ENCODE data around the gene DPP7.
"Not testable (repeated sequence)": the region's sequence is repeated elsewhere in the genome, so short reads cannot be mapped to it uniquely, and the experiment has no call there.

DPP7 gene

DNA sequence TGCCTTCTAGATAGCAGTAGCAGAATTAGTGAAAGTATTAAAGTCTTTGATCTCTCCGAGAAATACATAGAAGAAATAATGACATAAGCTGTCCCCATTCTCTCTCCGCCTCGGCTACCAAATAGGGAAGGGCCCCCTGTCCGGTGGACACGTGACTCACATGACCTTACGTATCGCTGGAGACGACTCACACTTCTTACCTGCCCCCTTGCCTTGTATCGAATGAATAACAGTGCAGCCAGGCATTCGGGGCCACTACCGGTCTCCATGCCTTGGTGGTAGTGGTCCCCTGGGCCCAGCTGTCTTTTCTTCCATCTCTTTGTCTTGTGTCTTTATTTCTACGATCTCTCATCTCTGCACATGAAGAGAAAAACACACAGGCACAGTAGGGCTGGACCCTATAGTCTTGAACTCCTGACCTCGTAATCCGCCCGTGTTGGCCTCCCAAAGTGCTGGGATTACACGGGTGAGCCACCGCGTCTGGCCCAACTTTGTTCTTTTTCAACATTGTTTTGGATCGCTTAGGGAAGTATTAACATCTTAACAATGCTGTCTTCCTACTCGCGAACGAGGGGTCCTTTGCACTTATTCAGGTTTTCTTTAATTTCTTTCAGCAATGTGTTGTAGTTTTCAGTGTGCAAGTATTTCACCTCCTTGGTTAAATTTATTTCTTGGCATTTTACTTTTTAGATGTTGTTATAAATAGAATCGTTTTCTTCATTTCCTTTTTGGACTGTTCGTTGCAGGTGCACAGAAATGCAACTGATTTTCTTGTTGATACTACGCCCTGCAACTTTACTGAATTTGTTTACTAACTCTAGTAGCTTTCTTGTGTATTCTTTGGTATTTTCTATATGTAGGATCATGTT is 7.6 kb upstream of the DPP7 start:
- not testable (repeated sequence) for H3K9me3 ChIP-seq (ENCODE audit: control insufficient read depth, low read length); H3K27me3 ChIP-seq (ENCODE audit: control insufficient read depth, insufficient read depth, low read length); H3K36me3 ChIP-seq (ENCODE audit: control insufficient read depth, insufficient read depth, low read length); H3K9ac ChIP-seq (ENCODE audit: low read length); H3K4me1 ChIP-seq (ENCODE audit: control insufficient read depth, insufficient read depth, low read length); H3K4me3 ChIP-seq (ENCODE audit: low read length)

DNA sequence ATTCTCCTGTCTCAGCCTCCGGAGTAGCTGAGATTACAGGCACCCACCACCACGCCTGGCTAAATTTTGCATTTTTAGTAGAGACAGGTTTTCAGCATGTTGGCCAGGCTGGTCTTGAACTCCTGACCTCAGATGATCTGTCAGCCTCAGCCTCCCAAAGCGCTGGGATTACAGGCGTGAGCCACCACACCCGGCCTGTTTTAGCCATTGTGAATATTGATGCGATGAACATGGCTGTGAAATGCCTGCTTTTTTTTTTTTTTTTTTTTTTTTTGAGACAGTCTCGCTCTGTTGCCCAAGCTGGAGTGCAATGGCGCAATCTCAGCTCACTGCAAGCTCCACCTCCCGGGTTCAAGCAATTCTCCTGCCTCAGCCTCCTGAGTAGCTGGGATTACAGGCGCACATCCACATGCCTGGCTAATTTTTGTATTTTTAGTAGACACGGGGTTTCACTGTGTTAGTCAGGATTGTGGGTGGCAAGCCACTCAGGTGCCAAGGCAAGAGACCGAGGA is 3.6 kb upstream of the DPP7 start:
- H3K9me3 ChIP-seq (ENCODE audit: control insufficient read depth, low read length); H3K36me3 ChIP-seq (ENCODE audit: control insufficient read depth, insufficient read depth, low read length); H3K9ac ChIP-seq (ENCODE audit: low read length); H3K4me1 ChIP-seq (ENCODE audit: control insufficient read depth, insufficient read depth, low read length); H3K4me3 ChIP-seq (ENCODE audit: low read length): not testable (repeated sequence)
- H3K27me3 ChIP-seq (ENCODE audit: control insufficient read depth, insufficient read depth, low read length), result peaks cover 19% of the 10 kb centered on the region

DNA sequence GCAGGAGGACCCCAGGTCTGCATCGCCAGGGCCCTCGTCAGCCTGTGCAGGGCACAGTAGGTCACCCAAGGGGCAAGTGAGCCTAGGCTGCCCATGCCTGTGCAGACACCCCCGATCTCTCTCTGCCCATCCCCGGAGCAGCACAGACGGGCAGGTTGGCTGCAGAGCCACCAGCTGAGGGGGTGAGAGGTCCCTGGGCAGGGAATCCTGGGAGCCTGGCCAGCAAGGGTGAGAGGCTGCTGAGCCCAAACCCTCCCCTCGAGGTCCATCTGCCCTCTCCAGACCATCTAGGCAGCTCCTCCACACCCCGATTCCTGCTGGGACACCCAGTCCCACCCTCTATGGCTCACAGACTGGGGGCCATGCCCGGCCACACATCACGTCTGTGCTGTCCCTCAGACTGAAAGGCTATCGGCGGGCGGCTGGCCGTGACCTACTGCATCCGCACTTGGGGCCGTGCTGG is 2.8 kb upstream of the DPP7 start:
- Histone ChIP-seq H3K9ac (ENCODE audit: low read length) (no peak overlapping the region), H3K4me3 (ENCODE audit: low read length) (no peak overlapping the region), H3K36me3 (ENCODE audit: control insufficient read depth, insufficient read depth, low read length) (no peaks in the 10 kb centered on the region), H3K9me3 (ENCODE audit: control insufficient read depth, low read length) (no peaks in the 10 kb centered on the region), H3K27me3 (ENCODE audit: control insufficient read depth, insufficient read depth, low read length) (peaks cover 19% of the 10 kb centered on the region), H3K4me1 (ENCODE audit: control insufficient read depth, insufficient read depth, low read length) (peaks cover 9% of the 10 kb centered on the region)

DNA sequence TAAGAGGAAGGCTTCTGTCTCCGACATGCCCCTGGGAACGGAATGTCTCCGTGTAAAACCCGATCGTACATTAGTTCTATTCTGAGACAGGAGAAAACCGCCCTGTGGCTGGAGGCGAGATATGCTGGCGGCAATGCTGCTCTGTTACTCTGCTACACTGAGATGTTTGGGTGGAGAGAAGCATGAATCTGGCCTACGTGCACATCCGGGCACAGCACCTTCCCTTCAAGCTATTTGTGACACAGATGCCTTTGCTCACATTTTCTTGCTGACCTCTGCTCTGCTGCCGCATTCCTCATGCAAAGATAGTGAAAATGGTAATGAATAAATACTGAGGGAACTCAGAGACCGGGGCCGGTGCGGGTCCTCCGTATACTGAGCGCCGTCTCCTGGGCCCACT is 2.2 kb upstream of the DPP7 start:
- Histone ChIP-seq H3K4me3 (ENCODE audit: low read length) (no peak overlapping the region), H3K36me3 (ENCODE audit: control insufficient read depth, insufficient read depth, low read length) (no peaks in the 10 kb centered on the region), H3K4me1 (ENCODE audit: control insufficient read depth, insufficient read depth, low read length) (peaks cover 9% of the 10 kb centered on the region), H3K9ac (ENCODE audit: low read length) (no peak overlapping the region), H3K9me3 (ENCODE audit: control insufficient read depth, low read length) (no peaks in the 10 kb centered on the region), H3K27me3 (ENCODE audit: control insufficient read depth, insufficient read depth, low read length) (peaks cover 19% of the 10 kb centered on the region)

DNA sequence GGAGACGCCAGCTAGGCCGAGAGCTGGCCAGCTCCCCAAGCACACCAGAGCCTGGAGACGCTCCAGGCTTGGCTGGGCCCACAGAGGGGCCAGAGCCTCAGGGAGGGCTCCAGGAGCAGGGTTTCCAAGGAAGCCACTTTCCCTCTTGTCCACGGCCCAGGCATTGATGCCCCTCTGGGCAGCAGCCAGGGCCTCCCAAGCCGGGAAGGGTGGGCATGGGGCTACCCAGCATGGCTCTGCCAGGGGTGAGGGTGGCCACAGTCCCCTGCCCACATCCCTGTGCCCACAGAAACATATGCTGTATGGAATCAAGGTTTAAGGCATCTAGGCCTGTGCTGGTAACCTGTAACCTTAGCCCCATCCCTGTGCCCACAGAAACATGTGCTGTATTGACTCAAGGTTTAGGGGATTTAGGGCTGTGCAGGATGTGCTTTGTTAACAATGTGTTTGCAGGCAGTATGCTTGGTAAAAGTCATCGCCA is 1.5 kb upstream of the DPP7 start:
- H3K4me3 ChIP-seq (ENCODE audit: low read length), result no peak overlapping the region
- no peaks in the 10 kb centered on the region for H3K36me3 ChIP-seq (ENCODE audit: control insufficient read depth, insufficient read depth, low read length)
- H3K9me3 ChIP-seq (ENCODE audit: control insufficient read depth, low read length), result no peaks in the 10 kb centered on the region
- no peak overlapping the region for H3K9ac ChIP-seq (ENCODE audit: low read length)
- peaks cover 19% of the 10 kb centered on the region for H3K27me3 ChIP-seq (ENCODE audit: control insufficient read depth, insufficient read depth, low read length)
- H3K4me1 ChIP-seq (ENCODE audit: control insufficient read depth, insufficient read depth, low read length), result peaks cover 9% of the 10 kb centered on the region

DNA sequence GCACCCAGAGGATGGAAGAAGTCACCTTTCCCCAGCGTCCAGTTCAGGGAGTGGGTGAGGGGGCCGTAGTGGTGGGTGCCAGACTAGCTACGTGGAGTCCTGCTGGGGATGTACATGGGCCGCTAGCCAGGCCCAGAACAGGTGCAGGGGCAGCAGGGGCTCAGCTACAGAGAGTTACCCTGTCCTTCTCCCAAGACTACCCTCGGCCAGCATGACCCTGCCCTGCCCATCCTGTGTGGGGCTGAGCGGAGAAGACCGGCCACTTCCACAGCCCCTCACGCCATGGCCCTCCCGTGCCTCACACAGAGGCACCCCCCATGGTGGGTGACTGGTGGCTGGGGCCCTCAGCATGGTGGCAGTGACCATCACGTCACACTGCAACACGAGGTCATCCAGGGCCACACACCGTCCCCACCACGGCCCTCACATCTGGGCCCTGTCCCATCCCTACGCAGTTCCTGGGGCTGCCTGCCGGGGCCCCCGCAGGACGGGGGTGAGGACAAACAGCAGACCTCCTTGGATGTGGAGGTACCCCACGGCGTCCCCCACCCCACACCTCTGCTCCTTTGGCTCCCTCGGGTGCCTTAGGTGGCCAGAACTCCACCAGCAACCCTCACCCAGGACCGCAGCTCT is 977 bp upstream of the DPP7 start:
- H3K4me3 ChIP-seq (ENCODE audit: low read length), result no peak overlapping the region
- no peaks in the 10 kb centered on the region for H3K9me3 ChIP-seq (ENCODE audit: control insufficient read depth, low read length)
- peaks cover 9% of the 10 kb centered on the region for H3K4me1 ChIP-seq (ENCODE audit: control insufficient read depth, insufficient read depth, low read length)
- no peaks in the 10 kb centered on the region for H3K36me3 ChIP-seq (ENCODE audit: control insufficient read depth, insufficient read depth, low read length)
- no peak overlapping the region for H3K9ac ChIP-seq (ENCODE audit: low read length)
- peaks cover 19% of the 10 kb centered on the region for H3K27me3 ChIP-seq (ENCODE audit: control insufficient read depth, insufficient read depth, low read length)

DNA sequence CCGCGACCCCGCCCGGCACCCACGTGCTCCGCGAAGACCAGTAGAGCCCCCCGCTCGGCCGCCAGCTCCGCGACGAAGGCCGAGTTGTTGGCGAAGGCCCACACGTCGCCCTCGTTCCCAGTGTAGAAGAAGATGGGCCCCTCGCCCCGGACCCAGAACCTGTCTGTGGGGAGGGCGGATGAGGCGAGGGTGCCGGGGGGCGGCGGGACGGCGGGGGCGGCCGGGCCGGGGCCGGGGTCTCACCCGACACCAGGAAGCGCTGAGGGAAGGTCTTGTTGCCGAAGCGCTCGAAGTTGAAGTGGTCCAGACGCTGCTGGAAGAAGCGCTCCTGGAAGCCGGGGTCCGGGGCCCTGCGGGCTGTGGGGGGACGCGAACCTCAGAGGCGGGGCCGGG is 317 bp downstream of the DPP7 start:
- H3K27me3 ChIP-seq (ENCODE audit: control insufficient read depth, insufficient read depth, low read length), result peaks cover 19% of the 10 kb centered on the region
- peaks cover 9% of the 10 kb centered on the region for H3K4me1 ChIP-seq (ENCODE audit: control insufficient read depth, insufficient read depth, low read length)
- H3K9me3 ChIP-seq (ENCODE audit: control insufficient read depth, low read length), result no peaks in the 10 kb centered on the region
- no peak overlapping the region for H3K4me3 ChIP-seq (ENCODE audit: low read length)
- H3K9ac ChIP-seq (ENCODE audit: low read length), result no peak overlapping the region
- H3K36me3 ChIP-seq (ENCODE audit: control insufficient read depth, insufficient read depth, low read length), result no peaks in the 10 kb centered on the region

DNA sequence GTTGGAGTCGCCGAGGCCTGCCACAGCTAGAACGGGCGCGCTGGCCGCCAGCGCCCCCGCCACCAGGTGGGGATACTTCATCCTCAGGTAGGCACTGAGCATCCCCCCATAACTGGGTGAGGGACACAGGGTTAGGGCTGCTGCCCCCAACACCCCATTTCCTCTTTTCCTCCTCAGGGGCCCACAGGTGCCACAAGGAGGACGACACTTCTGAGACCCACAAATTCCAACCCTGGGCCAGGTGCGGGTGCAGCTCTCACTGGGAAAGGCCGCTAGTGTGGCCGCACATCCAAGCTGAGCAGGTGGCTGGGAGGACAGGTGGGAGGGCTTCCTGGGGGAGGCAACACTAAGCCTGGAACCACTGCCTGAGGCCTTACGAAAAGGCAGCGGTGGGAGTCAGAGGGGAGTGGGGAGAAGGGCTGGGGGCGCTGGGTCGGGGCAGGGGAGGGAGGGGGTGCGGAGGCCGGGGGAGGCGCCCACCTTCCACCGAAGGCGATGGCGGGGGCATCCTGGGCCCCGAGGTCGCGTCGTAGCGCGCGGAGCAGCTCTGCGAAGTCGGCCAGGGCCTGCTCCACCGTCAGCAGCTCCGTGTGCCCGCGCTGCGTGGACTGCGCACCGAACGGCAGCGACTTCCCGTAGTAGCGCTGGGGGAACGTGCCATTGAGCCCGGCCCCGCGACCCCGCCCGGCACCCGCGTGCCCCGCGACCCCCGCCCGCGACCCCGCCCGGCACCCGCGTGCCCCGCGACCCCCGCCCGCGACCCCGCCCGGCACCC is 961 bp downstream of the DPP7 start:
- Histone ChIP-seq H3K9ac (ENCODE audit: low read length) (no peak overlapping the region), H3K27me3 (ENCODE audit: control insufficient read depth, insufficient read depth, low read length) (peaks cover 19% of the 10 kb centered on the region), H3K9me3 (ENCODE audit: control insufficient read depth, low read length) (no peaks in the 10 kb centered on the region), H3K36me3 (ENCODE audit: control insufficient read depth, insufficient read depth, low read length) (no peaks in the 10 kb centered on the region), H3K4me3 (ENCODE audit: low read length) (no peak overlapping the region), H3K4me1 (ENCODE audit: control insufficient read depth, insufficient read depth, low read length) (peaks cover 9% of the 10 kb centered on the region)

DNA sequence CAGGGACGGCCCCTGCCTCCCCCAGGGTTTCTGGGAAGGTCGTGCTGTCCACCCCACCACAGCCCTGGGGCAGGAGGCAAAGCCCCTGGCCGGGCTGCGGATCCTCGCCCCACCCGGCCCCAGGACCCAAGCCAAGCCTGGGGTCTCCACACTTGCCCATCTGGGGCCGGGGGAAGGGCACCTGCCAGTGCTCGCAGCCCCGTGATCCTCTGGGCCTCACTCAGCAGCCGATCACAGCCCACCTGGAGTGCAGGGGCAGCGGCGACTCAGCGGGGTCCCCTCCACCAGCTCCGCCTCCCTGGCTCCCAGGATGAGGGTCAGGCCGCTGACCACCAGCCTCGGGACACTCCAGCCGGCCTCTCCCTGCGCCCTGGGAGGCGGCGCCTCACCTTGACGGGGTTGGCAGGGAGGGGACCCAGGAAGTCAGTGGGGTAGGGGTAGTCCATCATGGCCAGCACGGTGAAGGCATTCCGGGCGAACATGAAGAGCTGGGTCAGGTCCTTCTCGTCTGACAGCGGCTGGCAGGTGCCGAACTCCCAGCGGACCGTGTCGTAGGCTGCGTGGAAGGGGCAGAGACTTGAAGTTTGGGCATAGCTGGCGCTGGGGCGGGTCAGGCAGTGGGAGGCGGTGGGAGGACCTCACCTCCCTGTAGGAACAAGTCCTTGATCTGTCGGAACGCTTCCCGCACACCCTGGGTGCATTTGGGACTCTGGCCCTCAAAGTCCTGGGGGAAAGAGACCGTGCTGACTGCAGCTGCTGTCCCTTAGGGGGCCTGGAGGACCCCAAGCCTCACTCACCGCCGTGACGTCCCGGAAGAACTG is 1.8 kb downstream of the DPP7 start:
- no peak overlapping the region for H3K4me3 ChIP-seq (ENCODE audit: low read length)
- H3K36me3 ChIP-seq (ENCODE audit: control insufficient read depth, insufficient read depth, low read length), result no peaks in the 10 kb centered on the region
- H3K9me3 ChIP-seq (ENCODE audit: control insufficient read depth, low read length), result no peaks in the 10 kb centered on the region

DNA sequence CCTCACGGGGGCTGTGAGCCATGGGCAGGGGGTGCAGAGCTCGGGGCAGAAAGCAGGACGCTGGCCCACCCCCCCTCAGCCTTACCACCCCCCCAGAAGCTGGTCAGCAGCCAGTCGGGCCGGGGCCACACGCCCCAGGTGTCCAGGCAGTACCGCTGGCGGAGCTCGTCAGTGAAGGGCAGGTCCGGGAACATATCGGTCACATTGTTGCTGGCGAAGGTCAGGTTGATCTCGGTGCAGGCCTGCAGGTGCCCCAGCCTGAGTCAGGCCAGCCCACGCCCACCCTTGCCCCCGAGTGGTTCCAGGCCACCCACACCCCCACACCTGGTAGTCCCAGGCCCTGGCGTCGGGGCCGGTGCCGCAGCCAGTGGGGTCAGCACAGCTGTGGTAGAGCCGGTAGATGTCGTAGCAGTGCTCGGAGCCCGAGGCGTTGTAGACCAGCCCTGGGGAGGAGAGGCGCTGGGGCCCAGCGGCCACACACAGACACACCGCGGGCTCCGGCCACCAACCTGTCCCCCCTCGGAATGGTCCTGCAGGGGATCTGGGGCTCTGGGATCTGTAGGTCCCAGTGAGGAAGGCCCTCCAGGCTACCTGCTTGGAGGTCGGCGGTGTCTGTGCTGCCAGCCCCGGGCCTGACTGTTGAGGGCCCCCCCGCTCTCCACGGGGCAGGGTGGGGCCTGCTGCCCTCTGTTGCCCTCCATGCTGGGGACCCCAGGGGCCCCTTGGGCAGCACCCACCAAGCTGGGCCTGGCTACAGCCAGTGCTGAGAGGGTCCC is 2.6 kb downstream of the DPP7 start:
- Histone ChIP-seq H3K4me1 (ENCODE audit: control insufficient read depth, insufficient read depth, low read length) (peaks cover 9% of the 10 kb centered on the region), H3K4me3 (ENCODE audit: low read length) (no peak overlapping the region), H3K27me3 (ENCODE audit: control insufficient read depth, insufficient read depth, low read length) (peaks cover 14% of the 10 kb centered on the region), H3K9ac (ENCODE audit: low read length) (no peak overlapping the region), H3K36me3 (ENCODE audit: control insufficient read depth, insufficient read depth, low read length) (no peaks in the 10 kb centered on the region), H3K9me3 (ENCODE audit: control insufficient read depth, low read length) (no peaks in the 10 kb centered on the region)

More for the DNA sequence above, 1.8 kb downstream of the DPP7 start:
- Histone ChIP-seq H3K27me3 (ENCODE audit: control insufficient read depth, insufficient read depth, low read length) (peaks cover 19% of the 10 kb centered on the region), H3K4me1 (ENCODE audit: control insufficient read depth, insufficient read depth, low read length) (peaks cover 9% of the 10 kb centered on the region), H3K9ac (ENCODE audit: low read length) (no peak overlapping the region)

Measured in mucosa of stomach (tissue), 1 donor.